GM12801 (cell line): ENCODE data around the gene APCDD1.

Experiments
- CTCF ChIP-seq: IDR thresholded peaks from one replicate; pipeline ENCODE4 v1.5.1; 2011; ENCODE audit warnings: control low read depth; ENCODE audit not compliant: insufficient read length; ENCODE audit errors: extremely low read depth

The APCDD1 gene

GRCh38 chr18:10444314-10445006, 10.0 kb upstream of the APCDD1 start:
- no peak for TF ChIP-seq CTCF

- TF ChIP-seq CTCF = no peak
These were observed 5.0 kb upstream of the APCDD1 start for GRCh38 chr18:10449396-10449795.

GRCh38 chr18:10450986-10451385, 3.4 kb upstream of the APCDD1 start:
- TF ChIP-seq CTCF = no peak

GRCh38 chr18:10453261-10453805, 1.1 kb upstream of the APCDD1 start:
- no peak for TF ChIP-seq CTCF

GRCh38 chr18:10454681-10455557, 484 bp downstream of the APCDD1 start:
- no peak for TF ChIP-seq CTCF

GRCh38 chr18:10455726-10456453, 1.5 kb downstream of the APCDD1 start:
- TF ChIP-seq CTCF = no peak

- no peak for TF ChIP-seq CTCF
These were observed 2.3 kb downstream of the APCDD1 start for GRCh38 chr18:10456718-10457117.
